GM23338 (cell line): ENCODE measurements around the gene SMNDC1. TPM values are rescaled to one million over a fixed set of nuclear protein-coding genes. Genes with fewer than 3 reads are reported as not detected.

Experiments
- ATAC-seq: fragments of 200-7000 bp; cut with Tn5 transposase; 3 replicates; pipeline ENCODE4 v1.9.1; 2020
- DNase-seq: peaks from one replicate; pipeline ENCODE4 v3.0.0-alpha.2; 2015; ENCODE audit warnings: low spot score
- H2AFZ ChIP-seq: fragments of 200-600 bp; sonication (generic); 2 replicates; pipeline ENCODE4 v1.8.0; 2016; ENCODE audit warnings: antibody characterized with exemption, mild to moderate bottlenecking, moderate library complexity
- H3F3A ChIP-seq: fragments of 200-600 bp; sonication (generic); replicated peaks from 2 replicates; pipeline ENCODE4 v1.8.0; 2017; ENCODE audit warnings: antibody characterized with exemption, mixed run types, low read depth
- H3K27ac ChIP-seq: fragments of 200-600 bp; sonication (generic); 2 replicates; pipeline ENCODE4 v1.6.1; 2016; ENCODE audit warnings: low read depth
- H3K27me3 ChIP-seq: fragments of 200-600 bp; sonication (generic); 2 replicates; pipeline ENCODE4 v1.8.0; 2016; ENCODE audit warnings: mild to moderate bottlenecking, mixed run types, moderate library complexity; ENCODE audit not compliant: insufficient read depth
- H3K36me3 ChIP-seq: fragments of 200-600 bp; sonication (generic); 2 replicates; pipeline ENCODE4 v1.8.0; 2016; ENCODE audit warnings: mild to moderate bottlenecking; ENCODE audit not compliant: insufficient read depth
- H3K4me1 ChIP-seq: fragments of 200-600 bp; sonication (generic); 2 replicates; pipeline ENCODE4 v1.8.0; 2016; ENCODE audit warnings: mild to moderate bottlenecking, moderate library complexity; ENCODE audit not compliant: insufficient read depth
- H3K4me2 ChIP-seq: fragments of 200-600 bp; sonication (generic); 2 replicates; pipeline ENCODE4 v1.7.1; 2017; ENCODE audit warnings: mixed run types
- H3K4me3 ChIP-seq: fragments of 200-600 bp; sonication (generic); 2 replicates; pipeline ENCODE4 v1.6.1; 2016; ENCODE audit warnings: mixed run types
- H3K79me2 ChIP-seq: fragments of 200-600 bp; sonication (generic); replicated peaks from 2 replicates; pipeline ENCODE4 v1.8.0; 2017; ENCODE audit warnings: mild to moderate bottlenecking; ENCODE audit not compliant: insufficient read depth
- H3K9me2 ChIP-seq: fragments of 200-600 bp; sonication (generic); 2 replicates; pipeline ENCODE4 v1.8.0; 2017; ENCODE audit not compliant: insufficient read depth
- H4K20me1 ChIP-seq: fragments of 200-600 bp; sonication (generic); replicated peaks from 2 replicates; pipeline ENCODE4 v1.8.0; 2017; ENCODE audit warnings: mild to moderate bottlenecking; ENCODE audit not compliant: insufficient read depth
- H3K27ac Mint-ChIP-seq: 2 replicates; pipeline ENCODE4 v1.8.0; 2020; ENCODE audit warnings: inconsistent platforms, mild to moderate bottlenecking, moderate library complexity, mixed read lengths
- H3K27me3 Mint-ChIP-seq: 3 replicates; pipeline ENCODE4 v1.8.0; 2022; ENCODE audit warnings: low read depth, mild to moderate bottlenecking, moderate library complexity, mixed read lengths, inconsistent platforms; ENCODE audit not compliant: insufficient read depth, poor library complexity
- H3K36me3 Mint-ChIP-seq: 3 replicates; pipeline ENCODE4 v1.8.0; 2021; ENCODE audit warnings: low read depth, mild to moderate bottlenecking, inconsistent platforms, moderate library complexity, mixed read lengths
- H3K4me1 Mint-ChIP-seq: 3 replicates; pipeline ENCODE4 v1.8.0; 2020; ENCODE audit warnings: mild to moderate bottlenecking, inconsistent platforms, mixed read lengths
- H3K4me3 Mint-ChIP-seq: 3 replicates; pipeline ENCODE4 v1.8.0; 2021; ENCODE audit warnings: moderate library complexity, mild to moderate bottlenecking, inconsistent platforms, mixed read lengths
- H3K9me3 Mint-ChIP-seq: 3 replicates; pipeline ENCODE4 v1.8.0; 2020; ENCODE audit warnings: moderate library complexity, mild to moderate bottlenecking, inconsistent platforms, mixed read lengths
- CTCF ChIP-seq, 2 experiments: fragments of 200-600 bp in 1 of 2; sonication (generic) in 1 of 2; conservative IDR thresholded peaks; 2 replicates each; pipeline versions ENCODE4 v1.5.1 to v1.6.1; 2016 to 2017; ENCODE audit warnings: antibody characterized with exemption in 2 of 2, low read depth in 2 of 2, mild to moderate bottlenecking in 2 of 2, moderate library complexity in 1 of 2
- ETS1 ChIP-seq: IDR thresholded peaks from 2 replicates; pipeline ENCODE4 v1.6.1; 2016; ENCODE audit warnings: antibody characterized with exemption
- EZH2 ChIP-seq: fragments of 200-600 bp; sonication (generic); IDR thresholded peaks from one replicate; pipeline ENCODE4 v1.8.0; 2017; ENCODE audit warnings: antibody characterized with exemption, mild to moderate bottlenecking, low read depth; ENCODE audit not compliant: unreplicated experiment
- REST ChIP-seq: IDR thresholded peaks from one replicate; pipeline ENCODE4 v1.6.1; 2018; ENCODE audit warnings: antibody characterized with exemption; ENCODE audit not compliant: unreplicated experiment
- STAT1 ChIP-seq: IDR thresholded peaks from one replicate; pipeline ENCODE4 v1.6.1; 2016; ENCODE audit warnings: antibody characterized with exemption; ENCODE audit not compliant: unreplicated experiment
- ZNF331 ChIP-seq: fragments of 250-450 bp; sonication (Bioruptor Pico); IDR thresholded peaks from 2 replicates; pipeline ENCODE4 v1.5.0; 2020; ENCODE audit warnings: low read depth, mild to moderate bottlenecking, moderate library complexity
- polyA plus RNA-seq: library from polyadenylated mRNA; unstranded; fragments of >200 nt; fragmentation: Nextera tagmentation; extraction: Ambion mirVana; gene quantifications from 2 replicates; pipeline ENCODE4 v1.2.1, GENCODE V29; 2016
- total RNA-seq: library from RNA; depleted of rRNA; stranded (reverse); fragments of >200 nt; shearing (Covaris generic); gene quantifications from 2 replicates; pipeline ENCODE4 v1.2.3, GENCODE V29; 2014

The SMNDC1 gene
- total and polyA plus RNA-seq, 2 experiments from 2014 or later = 28.4 to 45.1 TPM

- peaks cover 2% of the 10 kb centered on the region for H3K27me3 Mint-ChIP-seq
- Histone ChIP-seq H3K27ac (peak overlapping the region; percentile 6; the same call in 1 of the 2 replicates), H3K4me3 (no peak overlapping the region; the same call in 1 of the 2 replicates), H3K4me1 (peaks cover 16% of the 10 kb centered on the region), H3F3A (no peaks in the 10 kb centered on the region), H3K9me2 (no peaks in the 10 kb centered on the region; the same call in 1 of the 2 replicates), H3K79me2 (no peaks in the 10 kb centered on the region), H3K4me2 (peak overlapping the region; percentile 45), H2AFZ (peak overlapping the region; percentile 76), H3K36me3 (no peaks in the 10 kb centered on the region), H3K27me3 (no peaks in the 10 kb centered on the region), H4K20me1 (no peaks in the 10 kb centered on the region)
- ATAC-seq = peak; percentile 94
- H3K4me3 Mint-ChIP-seq = no peak overlapping the region
- H3K4me1 Mint-ChIP-seq = peaks cover 17% of the 10 kb centered on the region
- peak overlapping the region; percentile 61; the same call in 1 of the 2 replicates for H3K27ac Mint-ChIP-seq
- peak; percentile 64 for DNase-seq
- TF ChIP-seq STAT1 (no peak), ETS1 (no peak), CTCF (conservative IDR thresholded peaks at IDR 0.05; ENCODE audit: low read depth in 2 of 2) (0 out of 4 replicates have a peak, but pooled peaks of 1 of the 2 experiments have one; percentile 17)
- peaks cover 4% of the 10 kb centered on the region; the same call in 1 of the 3 replicates for H3K36me3 Mint-ChIP-seq
- H3K9me3 Mint-ChIP-seq = peaks cover 14% of the 10 kb centered on the region
Observed at GRCh38 chr10:110336111-110336721, 31.5 kb upstream of the SMNDC1 start.

GRCh38 chr10:110335314-110336064, 30.8 kb upstream of the SMNDC1 start:
- Histone ChIP-seq H3K27ac (peak overlapping the region; percentile 6; the same call in 1 of the 2 replicates), H3K4me1 (peaks cover 16% of the 10 kb centered on the region), H2AFZ (peak overlapping the region; percentile 76; the same call in 1 of the 2 replicates), H3K79me2 (no peaks in the 10 kb centered on the region), H3K9me2 (no peaks in the 10 kb centered on the region; the same call in 1 of the 2 replicates), H3K27me3 (no peaks in the 10 kb centered on the region), H3K4me2 (peak overlapping the region; percentile 45), H3F3A (no peaks in the 10 kb centered on the region), H4K20me1 (no peaks in the 10 kb centered on the region), H3K4me3 (no peak overlapping the region), H3K36me3 (no peaks in the 10 kb centered on the region)
- H3K27ac Mint-ChIP-seq = 0 out of 2 replicates have a peak overlapping the region, but pooled peaks have one; percentile 61
- peaks cover 17% of the 10 kb centered on the region for H3K4me1 Mint-ChIP-seq
- H3K4me3 Mint-ChIP-seq = no peak overlapping the region
- peaks cover 10% of the 10 kb centered on the region for H3K36me3 Mint-ChIP-seq
- ATAC-seq (peak; percentile 43; the same call in 1 of the 3 replicates), DNase-seq (no peak)
- H3K27me3 Mint-ChIP-seq = peaks cover 3% of the 10 kb centered on the region
- H3K9me3 Mint-ChIP-seq = peaks cover 21% of the 10 kb centered on the region
- TF ChIP-seq EZH2 (no peak), REST (no peak), ZNF331 (no peak)
